GM21723 (cell line): ENCODE measurements around the gene KLHL6.

Source experiments
- ATAC-seq: cut with Tn5 transposase; IDR thresholded peaks from one replicate; pipeline ENCODE4 v1.9.1; 2021; ENCODE audit warnings: mild to moderate bottlenecking, moderate library complexity; ENCODE audit not compliant: unreplicated experiment

The KLHL6 gene, protein sequence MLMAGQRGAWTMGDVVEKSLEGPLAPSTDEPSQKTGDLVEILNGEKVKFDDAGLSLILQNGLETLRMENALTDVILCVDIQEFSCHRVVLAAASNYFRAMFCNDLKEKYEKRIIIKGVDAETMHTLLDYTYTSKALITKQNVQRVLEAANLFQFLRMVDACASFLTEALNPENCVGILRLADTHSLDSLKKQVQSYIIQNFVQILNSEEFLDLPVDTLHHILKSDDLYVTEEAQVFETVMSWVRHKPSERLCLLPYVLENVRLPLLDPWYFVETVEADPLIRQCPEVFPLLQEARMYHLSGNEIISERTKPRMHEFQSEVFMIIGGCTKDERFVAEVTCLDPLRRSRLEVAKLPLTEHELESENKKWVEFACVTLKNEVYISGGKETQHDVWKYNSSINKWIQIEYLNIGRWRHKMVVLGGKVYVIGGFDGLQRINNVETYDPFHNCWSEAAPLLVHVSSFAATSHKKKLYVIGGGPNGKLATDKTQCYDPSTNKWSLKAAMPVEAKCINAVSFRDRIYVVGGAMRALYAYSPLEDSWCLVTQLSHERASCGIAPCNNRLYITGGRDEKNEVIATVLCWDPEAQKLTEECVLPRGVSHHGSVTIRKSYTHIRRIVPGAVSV

DNA sequence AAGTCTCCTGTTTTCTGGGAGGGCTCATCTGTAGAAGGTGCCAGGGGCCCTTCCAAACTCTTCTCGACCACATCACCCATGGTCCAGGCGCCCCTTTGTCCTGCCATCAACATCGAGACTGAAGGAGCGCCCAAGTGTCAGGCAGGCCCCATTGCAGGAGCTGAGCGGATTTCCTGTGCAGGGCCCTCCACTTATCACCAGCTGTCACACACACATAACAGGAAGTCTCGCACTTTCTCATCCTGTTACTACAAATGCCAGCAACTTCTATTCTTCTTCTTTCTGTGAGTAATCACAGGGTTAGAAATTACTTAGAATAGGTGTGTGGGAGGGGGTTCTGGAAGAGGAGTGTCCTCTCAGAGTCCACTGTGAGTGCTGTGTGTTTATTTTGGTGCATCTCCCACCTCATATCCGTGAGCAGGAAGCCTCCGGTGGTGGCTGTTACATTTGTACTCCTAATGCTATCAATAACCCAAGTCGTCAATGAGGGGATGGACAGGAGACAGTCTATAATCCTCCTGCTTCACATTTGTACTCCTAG is at the start of gene KLHL6:
Gene KLHL6, minus strand, starts transcription at position 166 of the 541 bp plus-strand sequence. Its CDS starts 53 bp downstream, at position 113.
- ATAC-seq: peak; percentile 92

DNA sequence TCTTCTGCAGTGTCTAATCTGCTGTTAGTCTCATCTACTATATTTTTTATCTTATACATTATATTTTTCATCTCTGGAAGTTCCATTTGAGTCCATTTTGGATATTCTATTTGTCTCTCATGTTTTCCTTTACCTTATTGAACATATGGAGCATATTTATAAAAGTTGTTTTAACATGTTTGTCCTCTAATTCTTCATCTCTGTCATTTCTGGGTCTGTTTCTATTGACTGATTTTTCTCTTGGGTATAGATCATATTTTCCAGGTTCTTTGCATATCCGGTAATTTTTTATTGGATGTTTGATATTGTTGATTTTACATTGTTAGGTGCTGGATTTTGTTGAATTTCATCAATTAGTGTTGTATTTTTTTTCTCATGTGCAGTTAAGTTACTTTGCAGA is 42.5 kb upstream of the KLHL6 start:
- ATAC-seq: no peak

DNA sequence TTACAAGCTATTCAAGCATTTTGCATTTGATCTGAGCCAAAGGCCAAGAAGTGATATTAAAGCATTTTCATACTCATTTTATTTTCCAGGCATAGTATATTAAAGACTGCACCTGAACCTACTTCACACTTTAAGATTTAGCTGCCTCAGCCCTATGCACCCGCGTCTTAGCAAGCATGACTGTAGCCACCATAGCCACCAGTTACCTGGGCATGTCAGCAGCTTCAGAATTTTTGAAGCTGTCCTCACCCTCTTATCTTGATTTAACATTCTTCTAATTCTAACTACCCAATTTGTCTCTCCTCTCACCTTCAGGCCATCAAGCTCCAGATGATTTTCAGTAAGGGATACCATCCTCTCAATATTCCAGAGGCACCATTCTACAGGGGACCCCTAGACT is 39.1 kb upstream of the KLHL6 start:
- no peak for ATAC-seq

DNA sequence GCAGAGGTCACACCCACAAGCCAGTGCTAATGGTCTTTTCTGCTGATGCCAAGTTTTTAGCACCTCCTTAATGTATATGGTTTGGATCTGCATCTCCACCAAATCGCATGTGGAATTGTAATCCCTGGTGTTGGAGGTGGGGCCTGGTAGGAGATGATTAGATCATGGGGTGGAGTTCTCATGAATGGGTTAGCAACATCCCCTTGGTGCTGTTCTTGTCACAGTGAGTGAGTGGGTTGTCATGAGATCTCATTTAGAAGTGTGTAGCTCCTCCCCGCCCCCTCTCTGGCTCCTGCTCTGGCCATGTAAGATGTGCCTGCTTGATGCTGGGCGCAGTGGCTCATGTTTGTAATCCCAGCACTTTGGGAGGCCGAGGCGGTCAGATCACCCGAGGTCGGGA is 37.3 kb upstream of the KLHL6 start:
- ATAC-seq: no peak

DNA sequence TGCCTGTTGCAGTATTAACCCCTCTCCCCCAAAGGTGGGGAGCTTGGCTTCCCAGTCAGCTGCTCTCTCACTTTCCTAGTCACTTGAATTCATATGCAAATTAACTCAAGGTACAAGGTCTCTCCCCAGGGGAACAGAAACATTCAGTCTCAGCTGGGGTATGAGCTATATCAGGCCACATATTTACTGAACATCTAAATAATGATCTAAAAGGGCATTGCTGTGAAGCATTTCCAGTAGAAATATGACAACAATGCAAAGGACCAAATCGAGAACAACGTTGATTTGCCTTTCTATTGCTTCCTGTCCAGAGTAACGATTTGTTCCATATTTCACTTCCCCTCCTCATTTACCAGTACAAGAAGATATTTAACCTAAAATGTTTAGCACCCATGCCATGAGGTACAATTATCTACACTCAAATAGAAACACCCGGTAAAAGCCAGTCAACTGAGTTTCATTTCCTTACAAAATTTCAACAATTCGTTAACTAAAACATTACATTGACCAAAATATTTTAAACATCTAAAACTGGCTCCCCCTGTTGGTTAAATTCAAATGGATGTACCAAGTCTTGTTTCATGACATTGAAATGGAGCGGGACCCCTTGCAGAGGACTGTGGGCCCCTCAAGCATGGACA is 36.5 kb upstream of the KLHL6 start:
- peak; percentile 93 for ATAC-seq

DNA sequence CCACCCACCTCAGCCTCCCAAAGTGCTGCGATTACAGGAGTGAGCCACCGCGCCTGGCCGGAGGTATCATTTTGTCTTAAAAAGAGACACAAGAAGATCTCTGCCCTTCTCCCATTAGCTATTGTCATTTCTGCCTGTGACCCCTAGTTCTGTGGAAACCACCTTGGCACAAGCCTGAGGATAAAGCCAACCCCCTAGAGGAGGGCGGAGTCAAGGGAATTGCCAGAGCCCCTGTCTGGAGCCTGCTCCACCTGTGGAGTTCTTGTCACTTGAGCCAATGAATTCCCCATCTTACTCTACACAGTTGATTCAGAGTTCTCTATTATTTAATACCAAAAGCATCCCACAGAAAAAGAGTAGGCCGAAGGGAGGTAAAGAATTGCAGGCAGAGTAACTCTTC is 34.9 kb upstream of the KLHL6 start:
- no peak for ATAC-seq

DNA sequence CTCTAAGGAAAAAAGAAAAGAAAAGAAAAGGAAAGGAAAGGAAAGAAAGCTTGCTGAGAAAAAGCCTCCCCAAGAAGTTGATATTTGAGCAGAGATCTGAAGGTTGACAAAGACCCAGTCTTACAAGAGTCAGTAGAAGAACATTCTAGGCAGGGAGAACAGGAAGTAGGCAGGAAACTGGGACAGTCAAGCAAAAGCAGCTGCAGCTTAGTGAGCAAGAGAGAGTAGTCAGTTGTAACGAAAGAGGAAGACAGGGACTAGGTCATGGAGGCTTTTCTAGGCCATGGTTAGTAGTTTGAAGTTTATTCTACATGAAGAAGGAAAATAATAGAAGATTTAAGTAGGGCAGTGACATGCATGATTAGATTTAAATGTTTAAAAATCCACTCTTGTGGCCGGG is 31.8 kb upstream of the KLHL6 start:
- no peak for ATAC-seq

DNA sequence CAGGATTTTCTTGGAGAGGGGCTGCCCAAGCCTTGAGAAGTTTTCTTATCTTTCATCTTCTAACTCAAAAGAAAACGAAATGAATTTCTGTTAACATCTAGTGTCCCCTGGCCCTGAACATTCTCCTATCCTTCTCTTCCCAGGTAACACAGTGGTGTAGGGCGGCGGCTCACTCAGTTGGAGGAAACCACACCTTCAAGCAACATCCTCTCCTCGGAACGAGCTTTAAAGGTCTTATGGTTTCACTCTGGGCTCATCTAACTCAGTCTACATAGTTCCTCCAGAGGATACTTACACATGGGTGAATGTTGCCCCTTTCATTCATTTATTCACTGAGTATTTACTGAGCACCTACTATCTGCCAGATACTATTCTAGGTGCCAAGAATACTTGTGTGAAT is 31.0 kb upstream of the KLHL6 start:
- ATAC-seq: no peak

DNA sequence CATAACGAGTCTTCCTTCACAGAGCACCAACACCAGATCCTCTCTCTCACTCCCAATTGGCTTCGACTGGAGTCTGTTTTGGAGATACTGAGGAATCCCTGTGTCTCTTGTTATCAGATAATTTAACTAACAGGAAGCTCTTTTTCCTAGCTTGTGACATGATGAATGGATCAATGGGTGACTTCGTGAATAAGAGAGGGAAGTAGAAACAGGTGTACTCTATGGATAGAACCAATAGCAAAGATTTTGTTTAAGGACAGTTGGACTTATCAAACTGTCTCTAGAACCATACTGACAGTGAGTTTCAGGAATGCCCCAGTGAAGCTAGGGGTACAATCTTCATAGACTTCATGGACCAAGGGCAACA is 29.4 kb upstream of the KLHL6 start:
- no peak for ATAC-seq

DNA sequence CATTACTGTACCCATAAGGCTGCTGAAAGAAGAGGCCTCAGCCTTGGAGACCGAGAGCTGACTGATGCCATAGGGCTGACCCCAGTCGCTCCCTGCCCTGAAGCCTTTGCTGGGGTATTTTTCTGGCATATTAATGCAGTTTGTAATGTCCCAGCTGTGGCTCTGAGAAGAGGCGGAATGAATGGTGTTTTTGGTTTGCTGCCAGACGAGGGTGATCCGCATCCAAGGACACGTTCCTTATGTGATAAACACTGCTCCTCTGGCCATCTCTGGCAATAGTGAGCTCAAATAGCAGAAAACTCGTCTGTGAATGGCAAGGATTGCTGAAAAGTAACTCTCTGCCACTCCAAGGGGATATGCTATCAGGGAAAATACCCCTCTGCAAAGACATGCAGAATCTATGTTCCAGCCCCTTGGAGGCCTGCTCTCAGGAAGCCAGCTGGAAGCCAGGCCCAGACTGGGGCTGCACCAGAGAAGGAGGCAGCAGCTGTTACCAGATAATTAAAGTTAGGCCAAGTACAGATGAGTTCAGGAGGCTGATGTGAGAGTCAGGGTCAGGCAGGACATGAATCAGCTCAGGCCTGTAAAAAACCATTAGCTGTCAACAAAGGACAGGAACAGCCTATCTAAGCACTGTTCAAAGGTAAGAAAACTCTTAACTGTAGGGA is 28.9 kb upstream of the KLHL6 start:
- no peak for ATAC-seq

DNA sequence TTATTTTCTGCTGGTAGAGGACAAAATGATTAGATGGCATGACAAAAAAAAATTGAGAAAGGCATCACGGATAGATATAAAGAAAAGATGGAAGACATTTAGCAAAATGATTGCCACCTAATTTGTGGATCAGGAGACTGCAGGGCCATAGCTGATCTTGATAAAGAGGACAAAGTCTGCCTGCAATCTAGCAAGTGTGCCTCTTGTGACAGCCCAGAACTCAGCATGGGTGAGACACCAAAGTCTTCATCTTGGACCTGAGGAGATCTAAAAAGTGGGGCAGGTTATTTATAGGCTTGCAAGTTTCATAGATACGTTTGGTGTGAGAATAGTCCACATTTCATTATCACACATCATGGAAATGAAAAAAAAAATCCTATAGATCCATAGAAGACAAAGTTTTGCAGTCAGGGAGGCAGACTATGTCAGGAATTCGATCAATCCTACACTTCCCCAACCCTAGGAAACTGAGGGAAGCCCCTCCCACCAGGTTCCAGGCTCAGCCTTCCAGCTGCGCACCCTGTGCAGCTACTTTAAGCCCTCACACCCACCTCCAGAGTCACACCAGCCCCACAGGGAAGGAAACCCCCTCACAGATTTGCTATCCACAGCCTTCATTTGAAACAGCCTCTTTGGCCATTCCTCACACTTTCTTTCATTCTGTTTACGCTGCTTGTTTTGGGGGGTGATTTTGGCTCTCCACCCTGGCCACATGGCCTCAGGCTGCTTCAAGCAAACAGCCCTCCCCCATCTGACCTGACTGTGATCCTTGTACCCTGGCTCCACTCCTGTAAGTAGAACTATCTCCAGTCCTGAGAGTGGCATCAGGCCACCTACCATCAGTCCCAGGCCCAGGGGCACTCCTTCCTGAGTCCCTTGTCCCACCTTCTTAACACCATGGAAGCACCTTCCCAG is 28.1 kb upstream of the KLHL6 start:
- no peak for ATAC-seq

DNA sequence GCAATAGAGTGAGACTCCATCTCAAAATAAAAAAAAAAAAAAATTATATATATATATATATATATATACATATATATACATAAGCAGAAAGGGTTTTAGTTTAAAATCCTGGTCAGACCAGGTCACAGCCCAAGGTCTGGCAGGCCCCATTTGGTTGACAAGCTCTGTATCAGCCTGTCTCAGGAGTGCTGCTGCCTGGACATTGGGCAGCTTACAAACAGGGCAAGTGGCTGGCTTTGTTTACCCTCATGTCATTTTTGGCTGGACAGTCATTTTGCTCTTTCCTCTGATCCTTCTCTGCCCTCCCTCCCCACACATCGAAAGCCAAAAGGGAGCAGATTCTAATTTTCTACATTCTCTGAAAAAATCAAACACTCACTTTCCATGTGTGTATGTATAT is 26.7 kb upstream of the KLHL6 start:
- ATAC-seq: no peak

DNA sequence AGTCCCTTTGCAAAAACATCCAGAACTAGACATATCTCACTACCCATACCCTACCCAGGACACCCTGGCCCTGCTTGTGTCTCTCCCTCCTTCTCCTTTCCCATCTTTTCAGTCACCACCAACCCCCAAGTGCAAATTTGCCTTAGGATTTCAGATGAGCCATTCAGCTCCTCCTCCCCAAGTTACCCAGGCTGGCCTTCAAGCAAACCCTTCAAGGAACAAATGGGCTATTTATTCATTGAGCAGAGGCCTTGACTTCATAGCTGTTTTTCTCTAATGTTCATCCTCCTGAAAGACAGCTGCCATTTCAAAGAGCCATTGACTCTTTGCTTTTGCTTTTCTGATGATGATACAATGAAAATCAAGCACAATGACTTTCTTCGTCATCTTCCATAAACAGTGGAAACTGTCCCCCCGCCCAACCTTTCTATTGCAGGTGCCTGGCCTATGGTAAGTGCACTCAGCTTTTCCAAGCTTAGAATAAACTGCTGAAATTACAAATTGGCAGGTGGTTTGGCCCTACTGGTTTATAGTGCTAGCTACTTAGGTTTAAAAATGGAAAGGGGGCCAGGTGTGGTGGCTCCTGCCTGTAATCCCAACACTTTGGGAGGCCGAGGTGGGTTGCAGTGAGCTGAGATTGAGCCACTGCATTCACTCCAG is 26.1 kb upstream of the KLHL6 start:
- no peak for ATAC-seq

DNA sequence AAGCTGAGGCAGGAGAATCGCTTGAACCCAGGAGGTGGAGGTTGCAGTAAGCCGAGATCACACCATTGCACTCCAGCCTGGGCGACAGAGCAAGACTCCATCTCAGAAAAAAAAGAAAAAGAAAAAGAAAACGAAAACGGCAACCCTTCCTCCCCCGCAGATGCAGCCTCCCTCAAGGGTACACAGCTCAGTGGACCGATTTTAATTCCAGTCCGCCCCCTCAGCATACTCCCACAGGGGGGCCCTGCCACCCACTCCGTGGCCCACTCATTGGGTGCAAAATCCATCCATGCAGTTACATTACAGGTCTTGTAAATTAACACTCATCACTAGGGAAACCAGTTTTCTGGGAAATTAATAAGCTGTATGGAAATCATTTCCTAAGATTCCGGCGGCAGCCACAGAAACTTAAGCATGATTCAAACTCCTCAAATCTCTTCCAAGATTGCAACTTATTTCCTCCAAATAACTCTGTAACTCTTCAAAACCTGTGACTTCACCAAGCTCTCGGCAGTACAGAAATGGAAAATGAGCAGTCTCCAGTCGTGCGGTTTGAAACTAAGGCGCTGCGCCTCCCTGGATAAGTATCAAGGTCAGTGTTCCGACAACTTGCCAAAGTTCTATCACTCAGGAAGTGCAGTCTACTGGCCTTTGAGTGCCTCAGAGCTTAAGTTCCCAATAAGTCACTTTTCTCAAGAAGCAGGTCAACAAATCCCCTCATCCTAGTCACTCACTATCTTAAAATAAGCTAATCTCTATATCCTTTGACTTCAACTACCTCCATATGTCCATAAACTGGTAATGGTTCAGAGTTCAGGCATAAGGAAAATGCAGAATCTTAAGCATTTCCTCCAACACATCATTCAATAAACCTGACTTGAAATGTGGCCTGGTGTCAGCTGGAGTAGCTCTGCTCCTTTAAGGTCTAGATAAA is 24.7 kb upstream of the KLHL6 start:
- no peak for ATAC-seq

DNA sequence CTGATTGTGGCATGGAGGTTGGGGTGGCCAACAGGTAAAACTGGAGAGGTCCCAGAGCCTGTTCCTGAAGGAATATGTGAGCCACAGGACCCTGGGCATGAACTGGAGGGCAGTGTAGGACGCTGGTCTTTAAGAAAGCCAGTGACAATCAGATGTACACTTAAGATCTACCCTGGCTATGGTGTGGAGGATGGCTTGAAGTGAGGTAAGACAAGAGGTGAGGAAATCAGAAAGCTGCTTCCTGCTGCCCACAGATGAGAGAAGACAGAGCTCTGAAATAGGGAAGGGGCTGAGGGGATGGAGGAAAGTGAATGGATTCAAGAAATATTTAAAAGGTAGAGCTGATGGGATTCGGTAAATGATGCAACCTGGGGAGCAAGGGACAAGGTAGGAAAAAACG is 22.7 kb upstream of the KLHL6 start:
- ATAC-seq: no peak

DNA sequence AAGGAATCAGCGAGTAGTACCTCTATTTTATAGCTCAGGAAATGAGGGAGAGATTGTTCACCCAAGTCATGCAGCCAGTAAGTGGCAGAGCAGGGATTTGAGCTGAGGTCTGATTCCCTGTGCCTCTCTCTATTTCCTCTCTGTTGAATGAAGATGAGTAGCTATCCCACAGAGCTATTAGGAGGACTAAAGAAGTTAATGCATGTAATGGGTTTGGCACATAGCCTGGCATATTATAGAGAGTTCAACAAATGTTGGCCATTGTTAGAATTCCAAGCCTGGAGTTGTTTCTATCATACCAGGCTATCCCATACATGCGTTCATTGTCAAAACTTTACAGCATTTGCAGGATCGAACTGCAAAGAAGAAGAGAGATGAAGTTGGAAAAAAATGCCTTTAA is 21.8 kb upstream of the KLHL6 start:
- no peak for ATAC-seq

DNA sequence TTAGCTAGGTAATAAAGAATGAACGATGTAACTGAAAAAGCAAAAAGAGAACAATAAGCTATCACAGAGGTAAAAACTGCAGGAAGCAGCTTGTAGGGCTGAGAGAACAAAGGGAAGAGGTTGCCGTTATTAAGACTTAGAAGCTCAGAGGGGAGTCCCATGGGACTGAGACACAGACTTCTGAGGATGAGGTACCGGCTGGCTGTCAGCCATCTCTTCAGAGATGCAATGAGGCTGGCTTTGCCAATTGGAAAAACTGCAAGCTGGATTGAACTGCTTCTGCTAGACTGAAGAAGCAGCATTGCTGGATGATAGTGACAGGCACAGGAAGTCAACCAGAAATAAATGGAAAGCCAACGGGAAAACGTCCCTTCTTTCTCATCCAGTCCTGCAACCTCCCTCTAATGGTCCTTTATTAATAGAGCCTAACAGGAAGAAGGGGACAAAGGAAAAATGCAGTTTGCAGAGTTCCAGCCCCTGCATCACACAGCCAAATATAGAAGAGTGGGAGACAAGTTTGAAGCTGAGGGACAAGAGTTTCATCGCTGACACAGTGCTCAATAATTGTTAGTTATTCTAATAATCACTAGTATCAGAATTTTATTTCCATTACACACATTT is 21.1 kb upstream of the KLHL6 start:
- ATAC-seq: no peak

DNA sequence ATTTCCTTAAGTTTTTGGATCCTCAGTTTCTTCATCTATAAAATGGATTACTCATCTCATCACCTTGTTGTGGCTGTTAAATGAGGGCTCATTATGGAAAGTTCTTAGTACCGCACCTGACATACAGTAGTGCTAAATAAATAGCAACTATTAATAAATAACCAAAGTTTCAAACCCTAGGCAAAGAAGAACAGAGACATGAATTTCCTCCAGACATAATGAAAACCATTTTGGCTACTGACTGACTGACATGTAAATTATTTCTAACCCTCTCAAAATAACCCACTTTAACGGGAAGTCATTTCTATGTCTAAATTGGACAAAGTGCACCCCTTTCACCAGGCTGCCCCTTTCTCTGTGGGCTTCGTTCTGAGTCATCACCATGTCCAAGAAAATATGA is 17.4 kb upstream of the KLHL6 start:
- no peak for ATAC-seq
